Body of pancreas (tissue), 4 donors: ENCODE measurements around the gene CFAP58.

Experiments
- POLR2A ChIP-seq, 3 donors: fragments of 450-650 bp; IDR thresholded peaks; one replicate each; pipeline ENCODE4 v1.6.1; 2016; ENCODE audit warnings: antibody characterized with exemption in 3 of 3, mild to moderate bottlenecking in 2 of 3
- TF ChIP-seq, protein P1 (sequence below), 7 experiments: fragments of 450-650 bp in 4 of 7; fragments of 200-600 bp in 3 of 7; sonication (generic) in 3 of 7; IDR thresholded peaks; one replicate each; pipeline ENCODE4 v1.5.1; 2016 to 2019; ENCODE audit warnings: antibody characterized with exemption in 7 of 7

- TF ChIP-seq, protein P1, sequence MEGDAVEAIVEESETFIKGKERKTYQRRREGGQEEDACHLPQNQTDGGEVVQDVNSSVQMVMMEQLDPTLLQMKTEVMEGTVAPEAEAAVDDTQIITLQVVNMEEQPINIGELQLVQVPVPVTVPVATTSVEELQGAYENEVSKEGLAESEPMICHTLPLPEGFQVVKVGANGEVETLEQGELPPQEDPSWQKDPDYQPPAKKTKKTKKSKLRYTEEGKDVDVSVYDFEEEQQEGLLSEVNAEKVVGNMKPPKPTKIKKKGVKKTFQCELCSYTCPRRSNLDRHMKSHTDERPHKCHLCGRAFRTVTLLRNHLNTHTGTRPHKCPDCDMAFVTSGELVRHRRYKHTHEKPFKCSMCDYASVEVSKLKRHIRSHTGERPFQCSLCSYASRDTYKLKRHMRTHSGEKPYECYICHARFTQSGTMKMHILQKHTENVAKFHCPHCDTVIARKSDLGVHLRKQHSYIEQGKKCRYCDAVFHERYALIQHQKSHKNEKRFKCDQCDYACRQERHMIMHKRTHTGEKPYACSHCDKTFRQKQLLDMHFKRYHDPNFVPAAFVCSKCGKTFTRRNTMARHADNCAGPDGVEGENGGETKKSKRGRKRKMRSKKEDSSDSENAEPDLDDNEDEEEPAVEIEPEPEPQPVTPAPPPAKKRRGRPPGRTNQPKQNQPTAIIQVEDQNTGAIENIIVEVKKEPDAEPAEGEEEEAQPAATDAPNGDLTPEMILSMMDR (IDR thresholded peaks at IDR 0.05) = no peak
- TF ChIP-seq POLR2A (IDR thresholded peaks at IDR 0.05) = no peak
Measured at GRCh38 chr10:104435822-104436221, 82.2 kb downstream of the CFAP58 start.
